OCI-LY7 (cell line): Measurements from ENCODE around the gene CNKSR3.

Experiments used
- EZH2phosphoT487 ChIP-seq: fragments of 200-600 bp; sonication (generic); IDR thresholded peaks from 2 replicates; pipeline ENCODE4 v1.6.1; 2018; ENCODE audit warnings: low read depth, borderline replicate concordance, mild to moderate bottlenecking, mixed run types, antibody characterized with exemption, low read length, moderate library complexity, mixed read lengths
- TF ChIP-seq, protein P1 (sequence below): fragments of 200-600 bp; sonication (generic); conservative IDR thresholded peaks from 2 replicates; pipeline ENCODE4 v1.5.1; 2014; ENCODE audit warnings: mild to moderate bottlenecking, antibody characterized with exemption, low read length, moderate library complexity, mixed read lengths

GRCh38 chr6:154539593-154540269 lies 29.2 kb upstream of the CNKSR3 start:
- TF ChIP-seq, protein P1, sequence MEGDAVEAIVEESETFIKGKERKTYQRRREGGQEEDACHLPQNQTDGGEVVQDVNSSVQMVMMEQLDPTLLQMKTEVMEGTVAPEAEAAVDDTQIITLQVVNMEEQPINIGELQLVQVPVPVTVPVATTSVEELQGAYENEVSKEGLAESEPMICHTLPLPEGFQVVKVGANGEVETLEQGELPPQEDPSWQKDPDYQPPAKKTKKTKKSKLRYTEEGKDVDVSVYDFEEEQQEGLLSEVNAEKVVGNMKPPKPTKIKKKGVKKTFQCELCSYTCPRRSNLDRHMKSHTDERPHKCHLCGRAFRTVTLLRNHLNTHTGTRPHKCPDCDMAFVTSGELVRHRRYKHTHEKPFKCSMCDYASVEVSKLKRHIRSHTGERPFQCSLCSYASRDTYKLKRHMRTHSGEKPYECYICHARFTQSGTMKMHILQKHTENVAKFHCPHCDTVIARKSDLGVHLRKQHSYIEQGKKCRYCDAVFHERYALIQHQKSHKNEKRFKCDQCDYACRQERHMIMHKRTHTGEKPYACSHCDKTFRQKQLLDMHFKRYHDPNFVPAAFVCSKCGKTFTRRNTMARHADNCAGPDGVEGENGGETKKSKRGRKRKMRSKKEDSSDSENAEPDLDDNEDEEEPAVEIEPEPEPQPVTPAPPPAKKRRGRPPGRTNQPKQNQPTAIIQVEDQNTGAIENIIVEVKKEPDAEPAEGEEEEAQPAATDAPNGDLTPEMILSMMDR: no peak
- no peak for TF ChIP-seq EZH2phosphoT487
